GM18867 (cell line): ENCODE results near the gene NTPCR.
"Not testable (repeated sequence)": the region's sequence is repeated elsewhere in the genome, so short reads cannot be mapped to it uniquely, and the experiment has no call there.

Experiments used
- ATAC-seq: cut with Tn5 transposase; IDR thresholded peaks from one replicate; pipeline ENCODE4 v1.9.1; 2021; ENCODE audit warnings: mild to moderate bottlenecking, moderate library complexity; ENCODE audit not compliant: unreplicated experiment

Gene NTPCR

DNA sequence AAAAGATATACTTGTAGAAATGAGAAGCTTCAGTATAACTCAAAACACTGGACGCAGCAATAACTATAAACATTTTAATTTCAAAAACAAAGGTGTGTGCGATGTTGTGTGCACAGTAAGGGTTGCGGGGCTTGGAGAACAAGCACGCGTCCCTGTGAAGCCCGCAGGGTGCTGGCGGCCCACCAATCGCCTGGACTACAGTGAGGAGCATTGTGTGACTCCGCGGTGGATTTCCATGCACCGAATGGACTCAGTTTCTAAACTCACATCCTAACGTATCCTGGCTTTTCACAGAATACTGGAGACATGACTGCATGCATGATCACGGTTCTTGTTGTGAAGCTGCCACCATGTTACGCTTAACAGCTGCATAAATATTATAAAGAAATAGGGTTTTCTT lies 33.0 kb downstream of the NTPCR start:
- ATAC-seq = no peak

DNA sequence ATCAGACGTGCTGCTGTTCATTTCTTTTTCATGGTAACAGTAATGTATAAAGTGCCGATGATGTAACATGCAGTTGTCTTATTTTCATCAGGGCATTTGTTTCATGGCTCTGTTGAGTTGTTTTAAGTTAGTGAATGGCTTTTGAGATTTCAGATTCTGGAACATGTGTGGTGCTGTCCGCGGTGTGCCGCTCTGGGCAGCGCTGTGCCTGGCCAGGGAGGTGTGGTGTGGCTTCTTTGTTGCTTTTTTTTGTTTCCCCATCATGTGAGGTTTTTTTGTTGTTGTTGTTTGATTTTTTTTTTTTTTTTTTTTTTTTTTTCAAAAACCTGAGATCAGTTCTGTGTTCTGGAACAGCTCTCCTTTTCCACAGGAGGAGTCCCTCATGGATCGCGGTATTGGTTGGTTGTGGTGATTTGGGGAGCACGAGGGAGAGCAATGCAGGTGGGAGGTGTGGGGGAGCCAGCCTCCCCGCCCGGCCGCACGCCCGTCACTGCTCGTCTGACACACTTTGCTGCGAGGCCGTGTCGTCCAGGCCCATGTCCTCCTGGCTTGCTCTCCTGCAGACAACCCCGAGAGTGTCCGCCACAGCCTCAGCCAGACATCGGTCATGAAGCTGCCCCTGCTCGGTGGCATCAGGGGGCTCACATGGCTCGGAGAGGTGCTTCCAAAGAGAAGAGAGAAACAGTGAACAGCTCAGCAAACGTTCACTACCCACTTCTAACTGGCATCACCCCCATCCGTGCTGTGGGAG lies 33.6 kb downstream of the NTPCR start:
- no peak for ATAC-seq

DNA sequence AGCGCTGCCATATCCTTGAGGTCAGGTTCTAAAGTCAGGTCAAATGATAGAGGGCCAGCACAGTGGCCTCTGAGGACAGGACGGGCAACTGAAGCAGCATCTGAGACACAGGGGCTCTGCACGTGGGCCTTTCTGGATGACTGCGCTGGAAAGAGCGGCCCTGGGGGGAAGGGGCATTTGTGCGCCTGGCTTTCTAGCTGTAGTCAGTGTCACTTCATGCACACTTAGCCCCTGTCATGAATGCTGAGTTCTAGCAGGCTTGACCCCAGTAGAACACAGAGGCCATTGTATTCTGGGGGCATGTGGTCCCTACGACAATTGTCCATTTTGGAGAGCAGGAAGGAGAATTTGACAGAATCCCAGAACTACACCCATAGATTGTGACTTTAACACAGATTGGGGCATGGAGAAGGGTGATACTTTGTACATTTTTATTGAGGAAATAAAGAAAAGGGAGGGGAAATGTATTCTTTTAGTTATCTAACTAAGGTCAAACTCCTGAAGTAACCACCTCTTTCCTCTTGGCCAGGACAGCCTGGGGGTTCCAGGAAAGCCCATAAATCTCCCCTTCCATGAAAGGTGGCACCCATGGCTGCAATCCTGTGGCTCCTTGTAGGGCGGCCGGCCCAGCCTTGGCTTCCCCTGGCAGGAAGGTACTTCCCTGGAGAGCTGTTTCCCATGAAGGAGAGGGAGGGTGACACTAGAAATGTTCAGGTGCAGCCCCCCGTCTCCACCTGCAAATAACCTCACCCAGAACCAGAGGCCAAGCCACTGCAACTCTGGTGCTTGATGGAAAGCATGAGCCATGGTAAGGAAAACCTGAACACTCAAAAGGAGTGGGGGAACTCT lies 34.4 kb downstream of the NTPCR start:
- ATAC-seq = no peak

DNA sequence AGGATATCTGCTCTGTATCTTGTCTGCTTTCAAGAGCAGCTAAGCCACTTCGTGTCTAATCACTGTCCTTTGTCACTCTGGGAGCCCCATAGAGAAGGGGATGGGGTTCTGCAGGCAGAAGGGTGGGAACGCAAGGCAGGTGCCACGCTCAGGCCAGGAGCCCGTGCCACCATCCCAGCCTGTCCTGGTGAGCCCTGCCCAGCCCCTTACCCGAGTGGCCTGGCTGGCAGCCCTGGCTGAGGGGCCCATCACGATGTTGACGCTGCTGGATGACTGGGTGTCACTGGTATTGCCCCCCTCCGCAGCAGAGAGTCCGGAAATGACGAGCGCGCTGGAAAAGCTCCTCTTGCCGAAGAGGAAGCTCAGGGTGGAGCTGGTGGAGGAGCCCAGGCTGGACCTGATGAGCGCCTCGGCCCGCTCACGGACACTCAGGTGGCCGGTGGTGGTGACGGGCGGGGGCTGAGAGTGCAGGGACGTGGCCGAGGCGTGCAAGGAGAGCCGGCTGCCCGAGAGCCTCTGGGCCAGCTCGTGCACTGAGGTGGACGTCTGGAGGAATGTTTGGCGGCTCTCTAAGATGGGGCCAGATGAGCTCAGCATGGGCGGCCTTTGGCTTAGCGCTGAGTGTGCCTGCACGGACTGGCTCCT lies 35.6 kb downstream of the NTPCR start:
- no peak for ATAC-seq

DNA sequence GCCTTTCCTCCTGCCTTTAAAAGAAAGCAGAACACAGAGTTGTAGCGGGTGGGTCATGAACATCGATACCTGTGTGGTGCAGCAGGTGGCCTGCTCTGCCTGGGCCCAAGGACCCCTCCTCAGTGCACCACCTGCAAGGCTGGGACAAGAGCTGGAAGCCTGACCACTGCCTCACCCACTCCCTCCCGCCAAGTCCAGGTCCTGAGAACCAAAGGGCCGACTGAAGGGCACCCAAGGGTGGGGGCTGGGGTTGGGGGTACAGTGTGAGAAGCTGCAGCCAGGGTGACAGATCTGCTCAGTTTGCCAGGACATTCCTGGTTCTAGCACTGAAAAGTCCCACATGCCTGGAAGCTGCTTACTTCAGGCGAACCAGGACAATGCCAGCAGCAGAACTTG lies 36.1 kb downstream of the NTPCR start:
- no peak for ATAC-seq

DNA sequence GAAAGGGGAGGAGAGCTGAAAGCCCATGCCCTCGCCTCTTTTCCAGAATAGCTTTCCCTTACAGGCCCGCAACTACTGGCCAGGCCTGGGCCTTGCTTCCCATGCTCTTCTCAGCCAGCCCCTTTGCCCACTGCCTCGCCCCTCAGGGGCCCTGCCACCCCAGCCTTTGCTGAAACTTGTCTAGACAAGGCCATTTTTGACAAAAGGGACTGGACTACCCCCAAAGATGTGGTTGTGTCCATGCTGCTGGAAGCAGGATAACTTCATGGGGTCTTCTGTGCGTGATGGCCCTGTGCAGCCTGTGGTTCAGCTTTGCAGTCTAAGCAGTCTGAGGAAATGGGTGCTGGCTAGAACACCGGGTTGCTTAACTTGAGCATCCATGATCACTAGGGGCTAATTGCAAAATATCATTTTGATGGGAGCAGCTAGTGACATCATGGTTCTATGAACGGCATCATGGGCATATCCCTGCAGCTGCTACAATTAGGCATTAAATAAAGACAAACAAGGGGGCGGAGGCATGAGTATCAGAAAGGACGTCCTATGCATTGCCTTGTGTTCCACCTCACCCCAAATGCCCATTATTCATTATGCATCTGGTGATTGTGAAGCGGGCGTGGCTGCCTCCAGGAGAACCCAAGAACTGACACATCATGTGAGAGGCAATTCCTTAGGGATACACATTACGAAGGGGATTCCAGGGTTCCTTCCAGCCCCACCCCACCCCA lies 36.8 kb downstream of the NTPCR start:
- ATAC-seq = no peak

DNA sequence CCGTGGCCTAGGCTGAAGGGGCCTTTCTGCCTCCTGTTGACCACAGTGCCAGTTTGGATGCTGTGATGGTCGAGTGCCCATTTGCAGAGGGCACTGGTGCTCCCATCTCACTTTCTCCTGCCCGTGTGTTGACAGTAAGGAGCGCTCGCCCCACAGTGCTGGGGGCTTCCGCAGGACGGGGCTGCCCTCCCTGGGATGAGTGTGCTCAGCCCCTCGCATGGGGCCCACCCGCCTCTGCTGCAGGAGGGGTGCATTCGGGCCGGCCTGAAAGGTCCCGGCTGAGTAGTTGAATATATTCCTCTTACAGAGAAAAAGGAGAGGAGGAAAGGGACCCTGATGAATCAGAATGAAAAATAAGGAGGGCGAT lies 37.3 kb downstream of the NTPCR start:
- no peak for ATAC-seq

DNA sequence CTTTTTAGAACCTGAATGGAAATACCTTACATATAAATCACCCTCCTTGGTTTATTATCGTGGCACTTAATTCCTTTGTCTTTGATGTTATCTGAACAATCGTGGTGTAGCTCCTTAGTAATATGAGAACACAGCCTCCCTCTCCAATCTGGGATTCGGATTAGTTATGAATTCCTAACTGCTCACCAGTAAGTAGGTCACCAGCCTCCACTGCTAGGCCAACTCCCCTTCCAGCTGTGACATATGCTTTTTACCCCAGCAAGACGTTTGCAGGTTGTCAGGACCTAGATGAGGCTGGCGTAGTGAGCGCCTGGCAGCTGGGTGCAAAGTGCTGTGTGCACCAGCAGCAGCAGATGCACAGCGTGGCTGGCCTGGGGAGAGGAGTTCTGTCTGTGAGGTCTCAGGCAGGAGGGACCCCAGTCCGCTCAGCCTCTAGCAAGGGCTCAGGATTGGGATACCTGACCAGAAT lies 38.2 kb downstream of the NTPCR start:
- ATAC-seq = no peak

DNA sequence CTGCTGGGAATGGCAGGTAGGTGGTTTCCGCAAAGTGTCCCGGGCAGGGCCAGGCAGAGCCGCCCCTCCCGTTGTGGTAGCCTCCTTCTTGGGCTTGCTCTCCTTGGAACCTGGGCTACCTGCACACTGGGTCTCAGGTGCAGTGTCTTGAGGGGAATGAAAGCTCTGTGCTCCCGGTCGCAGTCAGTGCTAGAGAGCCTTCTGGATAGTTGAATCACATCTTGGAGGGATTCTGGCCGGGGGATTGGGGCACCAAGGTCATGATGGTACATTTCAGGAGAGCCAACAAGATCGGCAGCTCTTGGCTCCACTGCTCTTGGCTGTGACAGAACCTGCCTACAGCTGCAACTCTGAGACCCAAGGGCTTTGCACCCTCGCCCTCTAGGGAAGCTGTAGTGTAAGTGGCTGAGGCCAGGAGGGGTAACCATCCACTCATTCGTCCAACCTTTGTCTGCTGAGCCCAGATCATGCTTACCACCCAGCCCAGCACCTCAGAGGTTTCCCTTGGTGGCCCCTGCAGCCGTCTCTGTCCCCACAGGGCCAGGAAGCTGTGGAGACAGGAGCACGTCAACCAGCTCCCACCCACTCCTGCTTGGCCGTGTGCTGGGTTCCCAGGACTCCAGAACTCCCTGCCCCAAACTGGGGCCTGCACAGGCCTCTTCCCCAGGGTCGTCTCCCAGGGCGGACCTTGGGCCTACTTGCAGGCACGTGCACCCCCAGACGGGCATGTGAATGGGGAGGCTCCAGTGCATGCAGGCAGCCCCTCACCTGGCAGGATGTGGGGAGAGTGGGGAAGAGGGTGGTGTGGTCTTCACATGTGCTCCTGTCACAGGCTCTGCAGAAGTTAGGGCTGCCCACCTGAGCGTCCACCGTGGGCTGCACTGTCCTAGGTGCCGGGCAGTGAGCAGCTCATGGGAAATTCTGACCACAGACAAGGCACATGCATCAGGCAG lies 40.0 kb downstream of the NTPCR start:
- ATAC-seq = no peak

DNA sequence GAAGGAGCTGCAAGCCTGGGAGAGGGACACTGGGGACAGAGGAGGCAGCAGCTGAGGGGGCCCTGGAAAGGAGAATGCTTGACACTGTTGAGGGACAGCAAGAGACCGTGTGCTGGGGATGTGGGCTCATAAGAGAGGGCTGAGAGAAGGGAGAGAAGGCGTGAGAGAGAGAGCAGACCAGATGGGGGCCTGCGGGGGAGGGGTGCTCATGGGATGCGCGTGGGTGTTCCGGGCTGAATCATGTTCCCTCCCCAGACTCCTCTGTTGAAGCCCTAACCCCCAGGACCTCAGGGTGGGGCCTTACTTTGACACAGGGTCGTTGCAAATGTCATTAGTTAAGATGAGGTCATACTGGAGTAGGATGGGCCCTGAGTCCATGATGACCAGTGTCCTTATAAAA lies 40.8 kb downstream of the NTPCR start:
- no peak for ATAC-seq

DNA sequence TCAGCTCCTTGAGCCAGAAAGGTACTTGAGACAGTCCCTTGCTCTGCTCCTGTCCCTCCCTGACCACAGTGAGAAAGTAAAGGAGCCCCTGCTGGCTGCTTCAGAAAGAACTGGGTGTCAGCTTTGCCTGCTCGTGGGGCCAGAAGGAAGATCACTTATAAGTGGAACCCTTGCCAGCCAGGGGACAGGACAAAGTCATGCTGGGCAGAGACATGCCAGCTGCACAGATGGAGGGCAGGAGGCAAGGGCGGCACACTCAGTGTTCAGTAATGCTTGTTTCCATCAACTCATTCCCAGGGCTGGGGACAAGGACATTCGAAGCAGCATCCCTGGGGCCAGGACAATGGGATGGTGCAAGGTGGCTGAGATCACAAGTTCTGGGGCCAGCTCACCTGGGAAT lies 41.8 kb downstream of the NTPCR start:
- ATAC-seq = no peak

DNA sequence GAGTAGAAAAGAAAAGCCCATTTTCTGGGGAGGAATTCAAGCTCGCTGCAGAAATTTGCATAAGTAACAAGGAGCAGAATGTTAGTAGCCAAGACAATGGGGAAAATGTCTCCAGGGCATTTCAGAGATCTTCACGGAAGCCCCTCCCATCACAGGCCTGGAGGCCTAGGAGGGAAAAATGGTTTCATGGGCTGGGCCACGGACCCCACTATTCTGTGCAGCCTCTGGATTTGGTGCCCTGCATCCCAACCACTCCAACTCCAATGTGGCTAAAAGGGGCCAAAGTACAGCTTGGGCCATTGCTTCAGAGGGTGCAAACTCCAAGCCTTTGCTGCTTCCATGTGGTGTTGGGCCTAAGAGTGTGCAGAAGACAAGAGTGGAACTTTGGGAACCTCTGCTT lies 43.1 kb downstream of the NTPCR start:
- ATAC-seq = no peak

DNA sequence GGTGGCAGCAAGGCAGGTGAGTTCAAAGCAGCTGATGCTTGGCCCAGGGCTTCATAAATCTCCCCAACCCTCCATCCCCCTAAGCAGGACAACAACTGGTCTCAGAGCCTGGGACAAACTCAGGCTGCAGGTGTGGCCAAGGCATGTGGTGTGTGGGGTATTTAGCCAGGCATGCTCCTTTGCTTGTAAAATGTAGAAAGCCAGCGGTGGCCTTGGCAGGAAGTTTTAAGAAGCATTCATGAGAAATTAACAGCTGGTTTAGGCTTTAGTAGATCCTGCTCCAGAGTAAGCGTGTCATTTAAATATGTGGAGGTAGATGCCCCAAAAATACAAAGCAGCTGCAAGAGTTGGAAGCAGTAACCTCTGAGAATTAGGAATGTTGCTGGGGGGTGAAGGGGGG lies 44.8 kb downstream of the NTPCR start:
- ATAC-seq = no peak

DNA sequence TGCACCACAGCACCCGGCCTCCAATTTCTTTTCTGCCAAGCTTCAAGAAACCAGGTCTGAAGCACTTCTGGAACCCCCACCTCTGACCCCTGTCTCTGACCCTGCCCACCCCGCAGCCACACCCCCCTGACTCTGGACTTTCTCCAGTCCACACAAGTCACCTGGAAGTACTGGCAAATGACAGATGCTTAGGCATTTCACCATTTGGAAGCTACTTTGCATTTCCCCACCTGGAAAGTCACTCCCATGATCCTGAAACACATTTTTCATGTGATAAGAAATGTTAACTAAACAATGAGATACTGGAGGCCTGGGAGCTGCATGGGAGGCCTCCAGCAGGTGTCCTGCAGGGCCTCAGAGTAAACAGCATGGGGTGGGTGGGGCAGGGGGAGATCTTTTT lies 45.7 kb downstream of the NTPCR start:
- ATAC-seq = no peak

DNA sequence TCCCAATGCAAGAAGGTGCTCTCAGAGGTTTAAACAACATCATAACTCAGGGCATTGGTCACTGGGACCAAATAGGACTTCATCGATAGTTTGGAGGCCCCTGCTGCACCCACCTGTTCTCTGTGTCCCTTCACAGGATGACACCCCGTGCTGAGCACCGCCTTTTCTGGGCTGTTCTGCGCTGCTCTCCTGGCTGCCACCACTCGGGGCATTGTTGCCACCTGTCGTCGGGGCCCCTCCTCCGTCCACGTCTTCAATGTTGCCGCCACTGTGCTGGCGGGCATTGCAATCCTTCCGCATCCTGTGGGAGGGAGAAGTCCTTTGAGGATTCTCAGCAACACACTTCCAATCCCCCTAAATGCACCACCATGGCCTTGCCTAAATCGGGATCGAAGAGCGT lies 47.7 kb downstream of the NTPCR start:
- ATAC-seq = no peak

DNA sequence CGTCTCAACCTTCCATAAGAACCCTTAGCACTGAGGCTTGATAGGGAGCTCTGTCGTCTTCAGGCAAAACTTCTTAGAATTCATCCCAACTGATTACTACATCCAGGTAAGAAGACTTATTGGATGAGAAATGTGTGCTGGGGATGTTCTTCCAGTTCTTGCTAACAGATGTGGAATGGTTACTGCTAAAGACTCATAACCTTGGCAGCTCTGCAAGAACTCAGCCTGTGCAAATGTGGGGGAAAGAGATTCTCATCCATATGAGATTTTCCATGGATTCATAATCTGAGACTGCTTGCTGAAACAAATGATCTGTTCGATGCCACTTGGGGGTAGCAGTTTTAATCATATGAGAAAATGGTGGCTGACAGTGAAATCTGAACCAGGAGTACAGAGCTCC lies 48.2 kb downstream of the NTPCR start:
- ATAC-seq = no peak

DNA sequence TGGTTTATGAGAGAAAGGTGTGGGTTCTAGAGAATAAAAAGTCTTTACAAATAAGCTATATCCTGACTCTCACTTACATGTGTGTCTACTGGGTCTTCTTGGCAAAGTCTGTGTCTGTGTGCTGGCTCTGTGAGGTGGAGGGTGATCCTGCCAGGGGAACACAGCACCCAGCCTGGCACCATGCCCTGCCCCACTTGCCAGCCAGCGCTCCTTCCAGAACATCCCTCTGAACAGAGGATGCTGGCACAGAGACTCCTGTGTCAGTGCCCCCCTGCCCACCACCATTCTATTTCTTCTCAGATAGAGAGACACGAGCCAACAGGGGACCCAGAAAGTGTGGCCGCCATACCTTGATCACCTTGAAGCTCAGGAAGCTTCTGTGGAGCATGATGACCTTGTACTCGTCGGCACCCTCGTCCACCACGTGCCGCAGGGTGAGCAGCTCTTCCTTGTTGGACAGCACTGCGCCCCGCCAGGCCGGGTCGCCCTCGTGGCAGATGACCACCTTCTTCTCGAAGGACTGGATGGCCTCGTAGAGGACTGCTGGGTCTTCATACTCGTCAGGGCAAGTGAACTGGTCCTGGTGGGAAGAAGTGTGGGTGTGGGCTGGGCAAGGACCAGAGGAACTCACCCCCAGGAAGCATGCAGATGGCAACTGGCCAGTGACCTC lies 49.7 kb downstream of the NTPCR start:
- ATAC-seq = no peak

DNA sequence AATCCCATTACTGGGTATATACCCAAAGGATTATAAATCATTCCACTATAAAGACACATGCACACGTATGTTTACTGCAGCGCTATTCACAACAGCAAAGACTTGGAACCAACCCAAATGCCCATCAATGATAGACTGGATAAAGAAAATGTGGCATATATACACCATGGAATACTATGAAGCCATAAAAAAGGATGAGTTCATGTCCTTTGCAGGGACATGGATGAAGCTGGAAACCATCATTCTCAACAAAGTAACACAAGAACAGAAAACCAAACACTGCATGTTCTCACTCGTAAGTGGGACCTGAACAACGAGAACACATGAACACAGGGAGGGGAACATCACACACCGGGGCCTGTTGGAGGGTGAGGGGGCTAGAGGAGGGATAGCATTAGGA lies 53.2 kb downstream of the NTPCR start:
- ATAC-seq = not testable (repeated sequence)

DNA sequence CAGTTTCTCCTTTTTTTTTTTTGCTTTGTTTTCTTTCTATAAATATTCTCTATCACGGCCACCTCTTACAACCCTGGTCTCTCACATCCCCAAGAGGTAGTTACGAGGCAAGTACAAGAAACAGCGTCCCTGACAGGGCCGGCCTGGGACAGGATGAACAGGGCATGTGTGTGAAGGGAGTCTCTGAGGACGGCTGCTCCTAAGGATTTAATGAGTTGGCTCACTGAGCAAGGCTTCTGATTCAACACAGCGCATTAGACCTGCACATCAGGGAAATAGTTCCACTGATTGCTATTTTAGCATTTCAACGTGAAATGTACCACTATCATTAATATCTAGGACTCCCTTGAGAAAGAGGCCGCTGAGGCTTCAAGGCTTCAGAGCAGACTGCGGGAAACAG lies 54.0 kb downstream of the NTPCR start:
- no peak for ATAC-seq

DNA sequence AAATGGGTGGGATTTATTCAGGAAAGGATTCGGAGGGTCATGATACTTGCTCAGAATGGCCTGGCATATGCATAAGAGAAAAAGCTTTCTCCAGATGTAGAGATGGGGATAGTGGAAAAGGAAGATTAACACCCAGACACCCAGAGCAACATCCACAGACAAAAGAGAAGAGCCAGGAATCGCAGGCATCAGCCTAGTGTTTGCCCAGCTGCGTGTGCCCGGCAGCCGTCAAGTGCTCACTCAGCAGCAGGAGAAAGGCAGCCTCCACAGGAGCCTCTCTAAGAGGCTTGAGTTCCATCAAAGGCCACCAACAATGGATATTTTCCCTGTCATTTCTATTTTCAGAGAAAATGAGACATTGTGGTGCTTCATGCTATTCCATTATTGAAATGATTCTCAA lies 54.7 kb downstream of the NTPCR start:
- ATAC-seq = no peak
